ENCODE measurements around the gene CUL9.

CUL9 gene

GRCh38 chr6:43231053-43231452 lies 49.1 kb downstream of the CUL9 start:
- DNase-seq = no peak

- no peak for DNase-seq
Measured at GRCh38 chr6:43231735-43232450, 49.9 kb downstream of the CUL9 start.

GRCh38 chr6:43235841-43236240 lies 53.8 kb downstream of the CUL9 start:
- DNase-seq = no peak

GRCh38 chr6:43239054-43239453 lies 57.1 kb downstream of the CUL9 start:
- DNase-seq = no peak

DNA sequence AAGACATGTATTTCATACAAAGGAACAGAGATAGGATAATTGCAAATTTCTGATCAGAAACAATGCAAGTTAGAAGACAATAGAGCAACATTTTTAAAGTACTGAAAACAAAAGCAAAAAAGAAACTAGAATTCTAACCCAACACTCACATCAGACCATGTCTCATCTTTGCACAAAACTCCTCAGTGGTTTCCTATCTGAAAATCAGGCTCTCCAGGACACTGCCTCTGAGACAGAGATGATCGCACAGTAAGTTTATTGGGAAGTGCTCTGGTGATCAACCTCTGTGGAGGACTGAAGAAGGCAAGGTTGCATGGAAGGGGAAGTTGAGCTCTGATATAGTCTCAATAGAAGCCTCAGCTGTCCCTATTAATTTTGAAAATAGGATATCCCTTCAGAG lies 59.0 kb downstream of the CUL9 start:
- DNase-seq = no peak

DNA sequence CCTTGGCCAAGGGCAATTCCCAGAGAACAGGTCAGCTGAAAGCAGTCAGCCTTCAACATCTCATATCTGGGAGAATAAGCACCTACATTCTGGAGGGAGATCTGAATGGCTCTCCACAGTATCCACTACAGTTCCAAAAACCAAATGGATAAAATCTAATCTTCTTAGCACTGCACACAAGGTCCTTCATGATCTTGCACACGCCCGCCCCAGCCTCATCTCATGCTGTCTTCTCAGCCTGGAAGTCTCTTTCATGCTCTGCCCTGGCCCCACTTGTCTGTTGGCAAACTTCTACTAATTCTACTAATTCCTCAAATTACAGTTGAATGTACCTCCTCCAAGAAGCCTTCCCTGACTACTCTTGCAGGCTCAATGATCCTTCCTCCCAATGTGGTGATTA lies 59.5 kb downstream of the CUL9 start:
- no peak for DNase-seq

GRCh38 chr6:43242908-43243663 lies 61.1 kb downstream of the CUL9 start, which contains the start of gene TTBK1:
TSS of gene TTBK1 (plus strand) at chr6:43243481. CDS start at chr6:43246661, 3,180 bp downstream.
- no peak for DNase-seq

DNA sequence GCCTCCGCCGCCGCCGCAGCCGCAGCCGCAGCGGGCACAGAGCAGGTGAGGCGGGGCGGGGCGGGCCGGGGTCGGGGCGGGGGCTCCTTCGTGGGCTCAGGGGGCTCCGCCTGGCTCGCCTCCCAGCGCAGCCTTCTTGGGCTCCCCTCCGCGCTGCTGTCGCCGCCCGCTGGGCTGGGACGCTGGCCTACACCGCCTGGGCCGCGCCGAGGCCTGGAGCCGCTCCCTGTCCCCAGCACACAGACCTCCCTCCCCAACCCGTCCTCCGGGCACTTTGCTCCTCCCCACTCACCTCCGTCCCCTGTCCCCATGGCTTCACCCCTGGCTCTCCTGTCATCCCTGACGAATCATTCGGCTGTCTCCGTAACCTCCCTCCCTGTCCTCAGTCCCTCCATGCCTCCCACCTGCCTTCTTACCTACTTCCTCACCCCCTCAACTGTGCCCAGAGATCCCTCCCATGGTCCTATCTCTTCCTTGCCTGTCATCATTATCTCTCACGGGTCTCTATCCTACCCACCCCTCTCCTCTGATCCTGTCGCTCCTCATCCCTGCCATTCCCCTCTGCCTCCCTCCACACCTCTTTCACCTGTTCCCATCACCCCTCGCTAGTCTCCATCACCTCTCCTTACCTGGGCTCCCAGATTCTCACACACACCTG lies 61.8 kb downstream of the CUL9 start:
- no peak for DNase-seq

DNA sequence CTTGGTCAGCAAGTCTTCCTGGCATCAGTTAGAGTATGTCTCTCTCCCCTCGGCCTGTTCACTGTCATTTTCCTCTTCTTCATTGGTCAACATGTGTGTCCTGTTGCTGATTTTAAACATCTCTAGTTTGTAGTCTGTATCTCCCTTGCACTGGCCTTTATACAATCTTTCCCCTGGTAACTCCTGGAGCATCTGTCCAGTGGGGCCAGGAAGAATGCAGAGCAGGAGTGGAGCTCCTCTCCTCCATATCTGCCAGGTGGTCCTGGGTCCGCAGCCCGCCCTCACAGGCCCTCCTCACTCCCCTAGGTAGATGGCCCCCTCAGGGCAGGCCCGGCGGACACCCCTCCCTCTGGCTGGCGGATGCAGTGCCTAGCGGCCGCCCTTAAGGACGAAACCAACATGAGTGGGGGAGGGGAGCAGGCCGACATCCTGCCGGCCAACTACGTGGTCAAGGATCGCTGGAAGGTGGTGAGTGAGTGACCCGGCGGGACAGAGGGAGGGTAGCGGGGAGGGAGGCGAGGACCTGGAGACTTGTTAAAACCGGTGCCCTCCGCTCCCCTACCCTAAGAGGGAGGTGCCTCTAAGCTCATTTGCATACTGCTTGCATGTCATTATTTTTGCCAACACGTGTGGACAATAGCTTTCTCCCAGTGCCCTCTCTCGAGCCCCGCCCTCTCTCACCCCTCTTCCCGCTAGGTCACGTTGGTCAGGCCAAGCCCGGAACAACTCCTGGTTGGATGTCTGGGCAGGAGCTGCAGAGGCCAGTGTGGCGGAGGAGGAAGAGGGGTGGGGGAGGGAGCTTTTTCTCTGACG lies 64.5 kb downstream of the CUL9 start:
- no peak for DNase-seq

DNA sequence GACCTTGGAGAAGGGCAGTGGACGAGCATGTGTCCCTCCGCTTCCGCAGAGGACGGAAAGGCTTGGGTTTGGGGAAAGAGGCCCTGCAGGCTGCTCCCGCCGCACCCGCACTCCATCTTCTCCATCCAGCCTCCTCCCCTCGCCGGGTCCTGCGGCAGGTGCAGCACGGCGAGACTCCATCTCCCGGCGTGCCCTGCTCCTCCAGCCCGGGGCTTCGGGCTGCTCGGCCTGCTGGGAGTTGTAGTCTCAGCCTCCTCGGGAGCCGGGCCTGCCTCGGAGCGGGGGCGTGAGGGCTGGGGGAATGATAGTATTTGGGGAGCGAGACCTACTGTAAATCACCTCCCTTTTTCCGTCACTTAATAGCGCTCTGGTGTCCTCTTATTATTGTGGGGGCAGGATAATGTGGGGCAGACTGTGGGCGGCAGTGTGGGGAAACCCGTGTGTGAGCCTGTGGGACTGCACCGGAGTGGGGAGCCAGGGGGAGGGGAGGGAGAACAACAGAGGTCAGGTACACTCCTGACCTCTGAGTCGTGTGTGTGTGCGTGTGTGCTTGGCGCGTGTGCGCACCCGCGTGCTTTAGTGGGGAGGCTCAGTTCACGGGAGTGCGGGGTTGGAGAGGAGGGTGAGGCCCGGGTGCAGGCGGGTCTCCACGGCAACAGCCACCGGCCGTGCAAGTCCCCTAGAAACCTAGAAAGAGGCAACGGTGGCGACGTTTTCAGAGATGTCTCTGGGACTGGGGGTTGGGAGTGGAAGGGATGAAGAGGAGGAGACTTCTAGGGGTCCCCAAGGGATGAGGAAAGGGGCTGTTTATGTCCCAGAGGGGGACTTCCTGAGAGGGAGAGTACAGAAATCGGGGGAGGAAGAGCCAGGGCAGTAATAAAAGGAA lies 65.4 kb downstream of the CUL9 start:
- DNase-seq = no peak

DNA sequence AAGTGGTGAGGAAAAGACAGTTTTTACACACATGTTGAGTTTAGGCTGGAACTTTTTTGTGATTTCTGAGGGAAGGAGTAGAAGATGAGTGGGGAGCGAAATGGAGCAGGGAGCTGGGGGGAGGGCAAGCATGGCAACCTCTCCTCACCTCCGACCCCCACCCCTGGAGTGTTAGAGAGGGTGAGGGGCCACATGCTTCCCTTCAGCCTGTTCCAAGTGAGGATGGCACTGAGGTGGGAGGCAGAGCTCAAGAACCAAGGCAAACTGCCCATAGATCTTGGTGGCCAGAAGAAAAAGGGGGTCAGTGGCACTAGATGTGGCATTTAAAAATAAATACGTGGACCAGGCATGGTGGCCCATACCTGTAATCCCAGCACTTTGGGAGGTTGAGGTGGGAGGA lies 66.1 kb downstream of the CUL9 start:
- no peak for DNase-seq

DNA sequence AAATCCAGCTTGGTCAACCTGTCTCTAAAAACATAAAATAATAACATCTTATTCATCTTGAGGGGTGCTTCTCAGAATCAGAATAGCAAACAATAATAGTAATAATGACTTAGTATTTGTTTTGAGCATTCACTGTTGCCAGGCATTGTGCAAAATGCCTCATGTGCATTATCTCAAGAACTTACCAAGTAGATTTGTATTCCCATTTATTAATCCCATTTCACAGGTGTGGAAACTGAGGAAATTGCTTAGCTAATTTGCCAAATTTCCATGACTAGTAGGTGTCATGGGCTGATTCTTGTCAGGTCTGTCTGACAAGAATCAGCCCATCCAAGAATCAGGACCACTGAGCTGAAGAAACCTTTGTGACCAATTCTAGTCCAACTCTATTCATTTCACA lies 66.8 kb downstream of the CUL9 start:
- no peak for DNase-seq

DNA sequence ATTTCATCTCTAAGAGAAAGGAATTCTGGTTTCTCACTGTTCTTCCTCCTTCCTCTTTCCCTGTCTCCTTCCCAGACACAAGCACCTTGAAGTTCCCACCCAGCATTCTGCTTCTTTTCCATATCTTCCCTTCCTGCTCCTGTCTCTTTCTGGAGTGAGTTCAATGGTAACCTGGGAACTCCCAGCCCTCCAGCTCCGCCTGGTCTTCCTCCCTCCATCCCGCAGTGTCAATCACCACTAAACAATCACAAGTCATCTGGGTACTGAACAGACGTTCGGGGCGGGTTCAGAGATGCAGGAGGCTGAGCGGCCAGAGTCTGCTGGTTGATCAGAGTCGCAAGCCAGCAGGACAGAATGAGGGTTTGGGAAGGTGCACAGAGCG lies 69.0 kb downstream of the CUL9 start:
- no peak for DNase-seq

DNA sequence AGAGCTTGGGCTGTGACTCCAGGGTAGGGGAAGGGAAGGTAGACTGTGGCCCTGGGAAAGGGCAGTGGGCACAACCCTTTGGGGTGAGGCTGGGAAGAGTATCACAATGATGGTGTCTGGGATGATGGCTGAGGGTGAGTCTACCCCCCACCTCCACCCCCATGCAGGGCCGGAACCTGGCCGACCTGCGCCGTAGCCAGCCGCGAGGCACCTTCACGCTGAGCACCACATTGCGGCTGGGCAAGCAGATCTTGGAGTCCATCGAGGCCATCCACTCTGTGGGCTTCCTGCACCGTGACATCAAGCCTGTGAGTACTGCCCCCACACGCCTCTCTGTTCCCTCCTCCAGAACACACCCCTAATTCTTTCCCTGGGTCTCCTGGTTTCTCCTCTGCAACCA lies 71.4 kb downstream of the CUL9 start:
- no peak for DNase-seq

- no peak for DNase-seq
Measured at GRCh38 chr6:43254138-43254817, 72.3 kb downstream of the CUL9 start.

DNA sequence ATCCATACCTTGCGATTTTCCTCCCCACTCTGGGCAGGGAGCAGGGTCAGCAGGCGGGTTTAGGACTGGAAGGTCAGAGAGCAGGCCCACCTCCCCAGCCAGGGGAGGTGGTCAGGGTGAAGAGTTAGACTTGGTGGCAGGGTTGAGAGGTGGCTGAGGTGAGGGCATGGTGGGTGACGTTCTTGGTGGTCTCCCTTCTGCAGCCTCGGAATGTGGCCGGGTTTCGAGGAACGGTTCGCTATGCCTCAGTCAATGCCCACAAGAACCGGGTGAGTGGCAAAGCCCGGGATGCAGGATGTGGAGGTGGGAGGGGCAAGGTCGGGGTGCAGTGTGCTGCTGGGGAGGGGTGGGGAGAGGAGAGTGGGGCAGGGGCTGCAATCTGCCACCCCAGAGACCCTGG lies 72.8 kb downstream of the CUL9 start:
- DNase-seq = no peak

GRCh38 chr6:43255408-43256054 lies 73.5 kb downstream of the CUL9 start:
- no peak for DNase-seq

DNA sequence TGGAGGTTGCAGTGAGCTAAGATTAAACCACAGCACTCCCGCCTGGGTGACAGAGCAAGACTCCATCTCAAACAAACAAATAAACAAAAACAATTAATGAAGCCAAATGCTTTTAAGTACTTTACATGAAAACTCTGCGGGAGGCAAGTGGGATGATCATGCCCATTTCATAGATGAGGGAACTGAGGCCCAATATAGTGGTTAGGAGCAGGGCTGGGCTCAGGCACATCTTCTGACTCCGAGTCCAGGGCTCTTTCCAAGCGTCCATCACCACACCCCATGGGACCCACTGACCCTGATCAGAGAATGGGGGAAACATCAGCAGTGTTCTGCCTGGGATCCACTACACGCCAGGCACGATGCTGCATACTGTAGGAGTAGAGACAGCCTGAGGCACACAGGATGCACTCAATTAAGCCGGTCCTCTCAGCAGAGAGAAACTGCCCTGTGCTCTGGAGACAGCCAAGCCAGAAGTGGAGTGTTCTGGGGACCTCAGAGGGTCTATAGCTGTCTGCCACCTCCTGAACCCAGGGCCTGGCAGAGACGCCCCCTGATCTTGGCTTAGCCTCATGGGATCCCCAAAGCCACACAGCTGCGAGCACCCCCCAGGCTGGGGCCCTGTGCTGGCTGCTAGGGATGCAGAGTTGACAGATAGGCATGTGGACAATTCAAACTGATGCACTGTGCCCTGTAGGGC lies 74.8 kb downstream of the CUL9 start:
- DNase-seq = no peak

- DNase-seq = no peak
Measured at GRCh38 chr6:43257367-43258145, 75.6 kb downstream of the CUL9 start.

GRCh38 chr6:43258180-43258579 lies 76.2 kb downstream of the CUL9 start:
- no peak for DNase-seq

Measured in amniotic stem cell (primary cell).